DMS 273 (cell line): ENCODE measurements around the gene ANKRD28.
"Not testable (repeated sequence)": the region's sequence is repeated elsewhere in the genome, so short reads cannot be mapped to it uniquely, and the experiment has no call there.

Experiments used
- DNase-seq: peaks from one replicate; lab custom pipeline; 2025; ENCODE audit not compliant: unreplicated experiment; lab: John Stamatoyannopoulos, UW

Gene ANKRD28

GRCh38 chr3:15638193-15638890, 159.4 kb downstream of the ANKRD28 start:
- no peak for DNase-seq

- no peak for DNase-seq
These were observed 160.4 kb downstream of the ANKRD28 start for GRCh38 chr3:15637131-15637951.

GRCh38 chr3:15636028-15636709, 161.6 kb downstream of the ANKRD28 start:
- DNase-seq: no peak

GRCh38 chr3:15635121-15635661, 162.6 kb downstream of the ANKRD28 start:
- no peak for DNase-seq

GRCh38 chr3:15634671-15635070, 163.1 kb downstream of the ANKRD28 start:
- no peak for DNase-seq

- no peak for DNase-seq
These were observed 163.8 kb downstream of the ANKRD28 start for GRCh38 chr3:15633766-15634598.

GRCh38 chr3:15633159-15633558, 164.6 kb downstream of the ANKRD28 start:
- DNase-seq: no peak

- no peak for DNase-seq
These were observed 165.6 kb downstream of the ANKRD28 start for GRCh38 chr3:15632212-15632580.

- DNase-seq: no peak
These were observed 166.2 kb downstream of the ANKRD28 start for GRCh38 chr3:15631426-15632211.

- no peak for DNase-seq
These were observed 167.0 kb downstream of the ANKRD28 start for GRCh38 chr3:15630646-15631350.

GRCh38 chr3:15629860-15630597, 167.8 kb downstream of the ANKRD28 start:
- peak; percentile 80 for DNase-seq

GRCh38 chr3:15628967-15629366, 168.8 kb downstream of the ANKRD28 start:
- DNase-seq: no peak

GRCh38 chr3:15623535-15624440, 174.0 kb downstream of the ANKRD28 start:
- DNase-seq: no peak

- not testable (repeated sequence) for DNase-seq
These were observed 177.9 kb downstream of the ANKRD28 start for GRCh38 chr3:15619659-15620464.
